BJ (cell line): Measurements from ENCODE around the gene ACP1. TPM values are rescaled to one million over a fixed set of nuclear protein-coding genes. Genes with fewer than 3 reads are reported as not detected.

Source experiments
- CTCF ChIA-PET: fragments of 350-600 bp; formaldehyde crosslinking; extraction: SDS; loops from one replicate; lab custom pipeline; 2021; ENCODE audit warnings: antibody characterized with exemption, inconsistent platforms; lab: Yijun Ruan, JAX
- POLR2A ChIA-PET: fragments of 300-600 bp; sonication (Branson Sonifier 250); formaldehyde crosslinking; extraction: SDS; loops from one replicate; lab custom pipeline; 2021; ENCODE audit warnings: antibody characterized with exemption; lab: Charles Lee
- DNase-seq: peaks from one replicate; pipeline ENCODE4 v3.0.0-alpha.2; 2011; ENCODE audit warnings: low read depth
- H3K27me3 ChIP-seq: 2 replicates; pipeline ENCODE4 v1.6.0; 2011; ENCODE audit warnings: low read length; ENCODE audit not compliant: control insufficient read depth, insufficient read depth
- H3K36me3 ChIP-seq: 2 replicates; pipeline ENCODE4 v1.5.1; 2011; ENCODE audit warnings: low read length; ENCODE audit not compliant: control insufficient read depth, insufficient read depth
- H3K4me3 ChIP-seq: 2 replicates; pipeline ENCODE4 v1.5.1; 2011; ENCODE audit warnings: low read depth, mild to moderate bottlenecking, control low read depth, low read length
- CTCF ChIP-seq: IDR thresholded peaks from 2 replicates; pipeline ENCODE4 v1.5.1; 2011; ENCODE audit warnings: low read depth, mild to moderate bottlenecking, control low read depth, inconsistent platforms, low read length, moderate library complexity; ENCODE audit not compliant: insufficient read depth
- polyA plus RNA-seq: library from polyadenylated mRNA; depleted of rRNA; stranded (reverse); fragments of >200 nt; gene quantifications from 2 replicates; pipeline ENCODE4 v1.2.3, GENCODE V29; 2011

ACP1 gene
- polyA plus RNA-seq, 1 experiment, result 135 TPM

- H3K36me3 ChIP-seq, result no peaks in the 10 kb centered on the region
- CTCF ChIA-PET, result interaction anchor here (0.6 to 3.4 kb wide), 31 partner anchors 8 to 377 kb away, joined by 3 to 31 read pairs (median 4); no protein-coding TSS in a partner anchor
- TF ChIP-seq CTCF, result peak; percentile 93
- peaks cover 8% of the 10 kb centered on the region for H3K27me3 ChIP-seq
- peak overlapping the region; percentile 45 for H3K4me3 ChIP-seq
- no peak for DNase-seq
- POLR2A ChIA-PET, result no interaction called here
Measured at GRCh38 chr2:290090-290722, 25.5 kb downstream of the ACP1 start.

GRCh38 chr2:295090-295489, 30.3 kb downstream of the ACP1 start:
- ChIA-PET POLR2A (no interaction called here), CTCF (no interaction called here)
- no peaks in the 10 kb centered on the region for H3K36me3 ChIP-seq
- H3K4me3 ChIP-seq, result no peak overlapping the region
- no peak for TF ChIP-seq CTCF
- no peak for DNase-seq
- no peaks in the 10 kb centered on the region; the same call in 1 of the 2 replicates for H3K27me3 ChIP-seq

DNA sequence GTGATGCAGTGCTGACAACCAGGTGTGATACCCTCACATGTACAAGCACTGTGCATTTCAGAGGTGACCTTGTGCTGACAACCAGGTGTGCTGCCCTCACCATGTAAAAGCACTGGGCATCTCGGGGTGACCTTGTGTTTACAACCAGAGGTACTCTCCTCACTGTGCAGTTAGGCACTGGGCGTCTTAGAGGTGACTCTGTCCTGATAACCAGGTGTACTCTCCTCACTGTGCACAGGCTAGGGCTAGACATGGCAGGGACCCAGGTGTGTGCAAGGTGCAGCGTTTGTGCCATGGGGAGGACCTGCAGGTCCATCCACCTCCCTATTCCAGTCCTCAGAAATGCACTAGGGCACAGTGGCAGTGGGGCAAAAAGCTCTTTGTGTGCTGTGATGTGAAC, 31.6 kb downstream of the ACP1 start:
- no peak overlapping the region for H3K4me3 ChIP-seq
- H3K27me3 ChIP-seq, result no peaks in the 10 kb centered on the region; the same call in 1 of the 2 replicates
- H3K36me3 ChIP-seq, result no peaks in the 10 kb centered on the region
- no peak for TF ChIP-seq CTCF
- POLR2A ChIA-PET, result no interaction called here
- CTCF ChIA-PET, result no interaction called here
- no peak for DNase-seq

DNA sequence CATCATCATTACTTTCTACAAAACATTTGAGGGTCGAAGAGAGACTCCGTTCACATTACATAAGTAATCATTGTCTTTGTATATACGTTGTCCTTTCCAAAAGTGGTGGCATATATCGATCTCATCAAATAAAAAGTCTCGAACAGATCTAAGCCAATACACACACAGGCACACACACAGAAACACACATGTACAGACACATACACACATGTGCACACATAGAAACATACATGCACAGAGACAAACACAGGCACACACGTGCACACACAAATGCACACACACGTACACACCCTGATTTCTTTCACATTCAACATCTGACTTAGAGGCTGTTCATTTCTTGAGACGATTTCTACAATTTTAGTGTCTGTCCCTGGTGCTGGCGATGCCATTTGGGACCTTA, 40.6 kb downstream of the ACP1 start:
- POLR2A ChIA-PET, result no interaction called here
- Histone ChIP-seq H3K27me3 (no peaks in the 10 kb centered on the region), H3K4me3 (no peak overlapping the region), H3K36me3 (no peaks in the 10 kb centered on the region)
- no peak for TF ChIP-seq CTCF
- CTCF ChIA-PET, result interaction anchor here (0.9 kb wide), 1 partner anchor 15 kb away, joined by 5 read pairs; no protein-coding TSS in a partner anchor
- DNase-seq, result no peak

DNA sequence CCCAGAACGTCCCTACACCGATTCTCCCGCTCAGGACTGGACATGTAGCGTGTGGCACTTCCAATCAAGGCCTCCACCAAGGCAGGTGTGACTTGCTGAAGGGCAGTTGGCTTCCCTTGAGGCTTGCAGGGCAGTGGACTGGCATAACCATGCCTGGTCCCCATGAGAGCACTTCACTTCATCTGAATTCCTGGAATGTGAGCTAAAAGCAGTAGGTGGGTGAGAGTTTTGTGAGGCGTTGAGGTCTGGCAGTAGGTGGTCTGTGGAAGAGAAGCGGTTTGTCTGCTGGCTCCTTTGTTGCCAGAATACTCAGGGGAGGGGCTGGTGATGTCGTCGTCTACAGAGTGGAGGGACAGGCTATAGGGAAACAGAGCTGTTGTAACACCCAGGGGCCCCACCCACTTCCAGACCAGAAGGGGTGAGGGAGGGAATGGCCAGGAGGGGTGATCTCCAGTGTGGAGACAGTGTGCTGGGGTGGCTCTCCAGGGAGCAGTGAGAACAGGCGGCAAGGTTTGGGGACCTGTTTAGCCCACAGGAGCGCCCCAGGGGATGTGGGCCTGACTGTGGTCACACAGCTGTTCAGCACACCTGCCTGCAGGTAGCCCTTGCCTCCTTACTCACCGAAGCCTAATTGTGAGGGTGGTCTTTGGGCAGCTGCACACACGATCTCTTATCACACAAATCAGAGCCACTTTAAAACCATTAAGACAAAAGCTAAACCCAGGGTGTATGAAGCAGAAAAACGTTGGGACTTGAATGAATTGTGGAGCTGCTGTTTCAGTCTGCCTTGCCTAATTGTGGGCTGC, 44.6 kb downstream of the ACP1 start:
- POLR2A ChIA-PET, result no interaction called here
- TF ChIP-seq CTCF, result no peak
- Histone ChIP-seq H3K36me3 (no peaks in the 10 kb centered on the region), H3K4me3 (no peak overlapping the region), H3K27me3 (no peaks in the 10 kb centered on the region)
- DNase-seq, result no peak
- CTCF ChIA-PET, result interaction anchor here (1.5 kb wide), 1 partner anchor 19 kb away, joined by 4 read pairs; no protein-coding TSS in a partner anchor
